ENCODE results near the gene PPFIA3. TPM values are rescaled to one million over a fixed set of nuclear protein-coding genes. Genes with fewer than 3 reads are reported as not detected.

PPFIA3 gene
- total RNA-seq, 1 experiment from 2014 or later: 28.1 TPM

GRCh38 chr19:49154279-49154678 lies 34.9 kb downstream of the PPFIA3 start:
- RAD21 ChIA-PET (ENCODE audit: low non-redundant PET in 1 of 2, low total read pairs in 2 of 2, uncharacterized antibody in 2 of 2, unreplicated experiment in 2 of 2): no interaction called here
- POLR2A ChIA-PET: no interaction called here
- no peaks in the 10 kb centered on the region for H3K36me3 ChIP-seq (ENCODE audit: control insufficient read depth in 1 of 2, insufficient read depth in 2 of 2, low read length in 2 of 2)
- TF ChIP-seq MAX (IDR thresholded peaks at IDR 0.05): no peak
- no peak for TF ChIP-seq SRF (IDR thresholded peaks at IDR 0.05; ENCODE audit: low read depth)
- no peak for TF ChIP-seq JUND (IDR thresholded peaks at IDR 0.05)
- TF ChIP-seq EGR1 (IDR thresholded peaks at IDR 0.05; ENCODE audit: low read depth): no peak
- H3K4me1 ChIP-seq (ENCODE audit: control insufficient read depth in 1 of 2, insufficient read depth in 2 of 2, low read length in 2 of 2): peaks cover 19 to 47% of the 10 kb centered on the region in 2 experiments
- no peaks in the 10 kb centered on the region for H4K20me1 ChIP-seq (ENCODE audit: insufficient read depth)
- H3K79me2 ChIP-seq (ENCODE audit: insufficient read depth, low read length): peaks cover 8% of the 10 kb centered on the region
- H3K4me3 ChIP-seq (replicated peaks in 1 of 2; ENCODE audit: low read depth in 1 of 2, low read length in 2 of 2): no peak overlapping the region
- ATAC-seq (no peak), DNase-seq (ENCODE audit: low read depth, low spot score) (no peak)
- CTCF ChIA-PET: no interaction called here
- BruUV-seq (replicated peaks): no TSS peak
- H3K9ac ChIP-seq (ENCODE audit: low read length): no peak overlapping the region
- no peak overlapping the region for H3K4me2 ChIP-seq (ENCODE audit: low read length)
- no peaks in the 10 kb centered on the region for H3K27me3 ChIP-seq (ENCODE audit: insufficient read depth, low read length)
- H3K27ac ChIP-seq (ENCODE audit: low read depth, low read length): no peak overlapping the region
- no peaks in the 10 kb centered on the region for H3K9me3 ChIP-seq (ENCODE audit: control insufficient read depth in 1 of 2, insufficient read depth in 1 of 2, low read depth in 1 of 2, low read length in 2 of 2)
- H2AFZ ChIP-seq (ENCODE audit: low read depth, low read length, poor library complexity, severe bottlenecking): no peak overlapping the region
- intact Hi-C loops (cut with micrococcal nuclease): no loop called here
- H3K9me2 ChIP-seq (ENCODE audit: insufficient read depth): no peaks in the 10 kb centered on the region

GRCh38 chr19:49155005-49155819 lies 35.9 kb downstream of the PPFIA3 start, which contains the start of gene HRC:
Gene HRC, minus strand, starts transcription at chr19:49155396. Its CDS starts 159 bp downstream, at chr19:49155237.
- DNase-seq (ENCODE audit: low read depth, low spot score) (no peak), ATAC-seq (no peak)
- ChIA-PET POLR2A (no interaction called here), CTCF (no interaction called here), RAD21 (ENCODE audit: low non-redundant PET in 1 of 2, low total read pairs in 2 of 2, uncharacterized antibody in 2 of 2, unreplicated experiment in 2 of 2) (no interaction called here)
- Histone ChIP-seq H3K9ac (ENCODE audit: low read length) (no peak within 1 kb of the TSS), H4K20me1 (ENCODE audit: insufficient read depth) (no peaks in the 10 kb centered on the region), H2AFZ (ENCODE audit: low read depth, low read length, poor library complexity, severe bottlenecking) (no peak within 1 kb of the TSS), H3K4me1 (ENCODE audit: control insufficient read depth in 1 of 2, insufficient read depth in 2 of 2, low read length in 2 of 2) (peaks cover 19 to 43% of the 10 kb centered on the region in 2 experiments), H3K4me3 (replicated peaks in 1 of 2; ENCODE audit: low read depth in 1 of 2, low read length in 2 of 2) (no peak within 1 kb of the TSS), H3K27ac (ENCODE audit: low read depth, low read length) (no peak within 1 kb of the TSS), H3K9me3 (ENCODE audit: control insufficient read depth in 1 of 2, insufficient read depth in 1 of 2, low read depth in 1 of 2, low read length in 2 of 2) (no peaks in the 10 kb centered on the region), H3K27me3 (ENCODE audit: insufficient read depth, low read length) (no peaks in the 10 kb centered on the region), H3K36me3 (ENCODE audit: control insufficient read depth in 1 of 2, insufficient read depth in 2 of 2, low read length in 2 of 2) (no peaks in the 10 kb centered on the region), H3K79me2 (ENCODE audit: insufficient read depth, low read length) (peaks cover 13% of the 10 kb centered on the region), H3K4me2 (ENCODE audit: low read length) (no peak within 1 kb of the TSS), H3K9me2 (ENCODE audit: insufficient read depth) (no peaks in the 10 kb centered on the region)
- intact Hi-C loops (cut with micrococcal nuclease): no loop called here
- BruUV-seq (replicated peaks): no TSS peak
- TF ChIP-seq REST (IDR thresholded peaks at IDR 0.05; ENCODE audit: low read depth) (no peak), ZFX (IDR thresholded peaks at IDR 0.05) (no peak), FOSL1 (IDR thresholded peaks at IDR 0.05; ENCODE audit: low read depth) (no peak), SIN3A (IDR thresholded peaks at IDR 0.05; ENCODE audit: low read depth) (no peak), EZH2 (IDR thresholded peaks at IDR 0.05) (no peak), POLR2AphosphoS5 (IDR thresholded peaks at IDR 0.05; ENCODE audit: low read depth, low read length) (no peak), MAX (IDR thresholded peaks at IDR 0.05) (no peak), ZBTB33 (IDR thresholded peaks at IDR 0.05; ENCODE audit: extremely low read depth, insufficient replicate concordance, low read length) (no peak), YY1 (IDR thresholded peaks at IDR 0.05; ENCODE audit: extremely low read depth, insufficient replicate concordance, low read depth, low read length) (no peak), JUND (IDR thresholded peaks at IDR 0.05) (no peak), EGR1 (IDR thresholded peaks at IDR 0.05; ENCODE audit: low read depth) (no peak), EZH2phosphoT487 (IDR thresholded peaks at IDR 0.05; ENCODE audit: borderline replicate concordance) (no peak), SP1 (IDR thresholded peaks at IDR 0.05; ENCODE audit: low read depth) (no peak)
